ENCODE data around the gene DESI1. TPM values are rescaled to one million over a fixed set of nuclear protein-coding genes. Genes with fewer than 3 reads are reported as not detected.

The DESI1 gene
- total and polyA plus RNA-seq, 4 experiments from 2014 or later, result 9.5 to 28.7 (median 19.9) TPM

Other genes with a start within 250 kb of the DESI1 start
- gene TEF, start 239.1 kb downstream of the DESI1 start, total RNA-seq, result 1 to 10 TPM; 6.5 to 8.8 TPM
- 1 to 10 TPM; 4.4 to 6.4 TPM for gene TEF, start 239.1 kb downstream of the DESI1 start, polyA plus RNA-seq
- 10 to 100 TPM; 37.5 to 38.7 TPM for gene TOB2, start 174.2 kb downstream of the DESI1 start, total RNA-seq
- gene TOB2, start 174.2 kb downstream of the DESI1 start, polyA plus RNA-seq, result 10 to 100 TPM in 1 of 2 donors, 1 to 10 TPM in 1; 9.6 to 26.5 TPM
- 10 to 100 TPM; 37.7 to 39.2 TPM for gene PHF5A, start 152.4 kb downstream of the DESI1 start, total RNA-seq
- gene PHF5A, start 152.4 kb downstream of the DESI1 start, polyA plus RNA-seq, result 10 to 100 TPM; 19.7 to 31.6 TPM
- 10 to 100 TPM; 64.8 to 65.0 TPM for gene ACO2, start 151.9 kb downstream of the DESI1 start, total RNA-seq
- 10 to 100 TPM; 79.6 to 81.2 TPM for gene ACO2, start 151.9 kb downstream of the DESI1 start, polyA plus RNA-seq
- gene POLR3H, start 76.6 kb downstream of the DESI1 start, total RNA-seq, result 10 to 100 TPM; 43.6 to 43.7 TPM
- gene POLR3H, start 76.6 kb downstream of the DESI1 start, polyA plus RNA-seq, result 10 to 100 TPM; 20.7 to 21.8 TPM
- gene CSDC2, start 60.0 kb downstream of the DESI1 start, total RNA-seq, result not detected
- not detected for gene CSDC2, start 60.0 kb downstream of the DESI1 start, polyA plus RNA-seq
- gene PMM1, start 31.2 kb downstream of the DESI1 start, total RNA-seq, result 10 to 100 TPM; 31.7 to 32.9 TPM
- gene PMM1, start 31.2 kb downstream of the DESI1 start, polyA plus RNA-seq, result 10 to 100 TPM; 32.0 to 45.7 TPM
- gene XRCC6, start 252 bp upstream of the DESI1 start, total RNA-seq, result 100 to 1,000 TPM; 174 to 181 TPM
- gene XRCC6, start 252 bp upstream of the DESI1 start, polyA plus RNA-seq, result 100 to 1,000 TPM; 441 to 593 TPM
- gene SNU13, start 67.8 kb upstream of the DESI1 start, total RNA-seq, result 100 to 1,000 TPM; 123 to 129 TPM
- gene SNU13, start 67.8 kb upstream of the DESI1 start, polyA plus RNA-seq, result 100 to 1,000 TPM; 290 to 298 TPM
- gene MEI1, start 78.5 kb upstream of the DESI1 start, total RNA-seq, result 10 to 100 TPM; 79.2 to 79.6 TPM
- 100 to 1,000 TPM; 156 to 286 TPM for gene MEI1, start 78.5 kb upstream of the DESI1 start, polyA plus RNA-seq
- 10 to 100 TPM; 23.2 to 27.8 TPM for gene CCDC134, start 179.6 kb upstream of the DESI1 start, total RNA-seq
- gene CCDC134, start 179.6 kb upstream of the DESI1 start, polyA plus RNA-seq, result 1 to 10 TPM; 1.2 to 2.7 TPM
- gene SREBF2, start 212.1 kb upstream of the DESI1 start, total RNA-seq, result 100 to 1,000 TPM; 109 to 112 TPM
- 10 to 100 TPM; 14.5 to 23.6 TPM for gene SREBF2, start 212.1 kb upstream of the DESI1 start, polyA plus RNA-seq

Data from CD4-positive, alpha-beta memory T cell (primary cell).